GM21737 (cell line): ENCODE results near the gene UBXN7.
"Not testable (repeated sequence)": the region's sequence is repeated elsewhere in the genome, so short reads cannot be mapped to it uniquely, and the experiment has no call there.

Experiments used
- ATAC-seq: cut with Tn5 transposase; IDR thresholded peaks from one replicate; pipeline ENCODE4 v1.9.1; 2021; ENCODE audit warnings: mild to moderate bottlenecking, moderate library complexity; ENCODE audit not compliant: unreplicated experiment

UBXN7 gene

DNA sequence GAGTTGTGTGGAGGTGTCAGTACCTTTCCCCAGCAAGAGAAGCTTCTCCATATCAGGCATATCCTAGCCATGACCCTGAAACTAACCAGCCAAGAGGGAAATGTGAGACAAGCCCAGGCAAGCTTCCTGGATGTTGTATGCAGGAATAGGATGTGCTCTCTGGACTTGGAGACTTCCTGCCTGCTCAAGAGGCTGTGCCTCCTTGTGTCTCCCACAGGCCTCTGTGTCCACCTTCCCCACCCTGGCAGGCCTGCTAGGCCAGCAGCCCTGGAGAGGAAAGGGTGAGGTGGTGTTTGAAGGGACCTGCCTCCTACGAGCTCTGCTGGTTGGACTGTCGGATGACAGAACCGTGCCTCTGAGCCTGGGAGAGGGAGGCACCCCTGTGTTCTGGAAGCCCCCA lies 112.1 kb downstream of the UBXN7 start:
- ATAC-seq: no peak

DNA sequence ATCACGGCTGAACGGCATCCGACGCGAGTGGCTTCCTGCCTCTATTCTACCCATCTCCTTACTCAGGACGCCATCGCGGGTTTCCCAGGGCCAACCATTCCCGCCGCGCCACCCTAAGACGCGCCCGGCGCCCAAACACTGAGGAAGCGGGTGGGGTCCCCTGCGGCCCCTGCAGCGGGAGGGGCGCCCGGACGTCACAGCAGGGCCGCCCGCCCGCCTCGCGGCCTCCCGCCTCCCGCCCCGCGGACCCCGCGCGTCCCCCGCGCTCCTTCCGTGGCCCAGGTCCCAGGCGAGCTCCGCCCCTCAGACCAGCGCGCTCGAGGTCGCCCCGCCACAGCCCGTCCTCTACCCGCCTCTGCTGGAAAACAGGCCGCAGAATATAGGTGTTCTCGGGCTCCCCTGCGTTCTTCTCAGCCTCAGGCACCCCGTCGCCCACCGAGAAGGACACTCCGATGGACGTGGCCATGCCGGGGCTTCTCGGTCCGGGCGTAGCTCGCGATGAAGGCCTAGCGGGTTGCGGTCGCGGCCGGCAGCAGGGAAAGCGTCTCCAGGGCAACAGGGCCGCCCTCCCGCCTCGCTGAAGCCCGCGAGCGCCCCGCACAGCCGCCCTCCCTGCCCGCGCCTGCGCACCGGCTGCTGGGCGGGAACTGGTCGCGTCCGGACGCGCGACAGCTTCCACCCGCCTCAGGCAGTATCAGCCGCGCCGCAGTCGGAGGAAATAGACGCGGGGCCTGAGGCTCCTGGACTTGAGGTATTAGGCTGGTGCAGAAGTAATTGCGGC lies 114.3 kb downstream of the UBXN7 start, which contains the start of gene DYNLT2B:
TSS of gene DYNLT2B (minus strand) at position 554 of the 781 bp plus-strand sequence. CDS start at position 466, 88 bp downstream.
- peak; percentile 88 for ATAC-seq

DNA sequence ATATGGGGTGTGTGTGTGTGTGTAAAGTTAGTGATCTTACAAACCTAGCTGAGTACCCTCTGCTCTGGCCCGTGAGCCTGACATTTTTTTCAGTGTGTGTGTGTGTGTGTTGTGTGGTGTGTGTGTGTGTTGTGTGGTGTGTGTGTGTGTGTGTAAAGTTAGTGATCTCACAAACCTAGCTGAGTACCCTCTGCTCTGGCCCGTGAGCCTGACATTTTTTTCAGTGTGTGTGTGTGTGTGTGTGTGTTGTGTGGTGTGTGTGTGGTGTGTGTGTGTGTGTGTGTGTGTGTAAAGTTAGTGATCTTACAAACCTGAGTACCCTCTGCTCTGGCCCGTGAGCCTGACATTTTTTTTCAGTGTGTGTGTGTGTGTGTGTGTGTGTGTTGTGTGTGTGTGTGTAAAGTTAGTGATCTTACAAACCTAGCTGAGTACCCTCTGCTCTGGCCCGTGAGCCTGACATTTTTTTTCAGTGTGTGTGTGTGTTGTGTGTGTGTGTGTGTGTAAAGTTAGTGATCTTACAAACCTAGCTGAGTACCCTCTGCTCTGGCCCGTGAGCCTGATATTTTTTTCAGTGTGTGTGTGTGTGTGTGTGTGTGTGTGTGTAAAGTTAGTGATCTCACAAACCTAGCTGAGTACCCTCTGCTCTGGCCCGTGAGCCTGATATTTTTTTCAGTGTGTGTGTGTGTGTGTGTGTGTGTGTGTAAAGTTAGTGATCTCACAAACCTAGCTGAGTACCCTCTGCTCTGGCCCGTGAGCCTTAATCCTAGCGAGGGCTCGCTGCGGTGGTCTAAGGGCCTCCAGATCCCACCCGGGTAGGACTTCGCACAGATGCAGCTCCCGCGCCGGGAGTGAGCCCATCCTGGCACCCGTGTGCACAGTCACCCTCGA lies 115.2 kb downstream of the UBXN7 start:
- not testable (repeated sequence) for ATAC-seq

DNA sequence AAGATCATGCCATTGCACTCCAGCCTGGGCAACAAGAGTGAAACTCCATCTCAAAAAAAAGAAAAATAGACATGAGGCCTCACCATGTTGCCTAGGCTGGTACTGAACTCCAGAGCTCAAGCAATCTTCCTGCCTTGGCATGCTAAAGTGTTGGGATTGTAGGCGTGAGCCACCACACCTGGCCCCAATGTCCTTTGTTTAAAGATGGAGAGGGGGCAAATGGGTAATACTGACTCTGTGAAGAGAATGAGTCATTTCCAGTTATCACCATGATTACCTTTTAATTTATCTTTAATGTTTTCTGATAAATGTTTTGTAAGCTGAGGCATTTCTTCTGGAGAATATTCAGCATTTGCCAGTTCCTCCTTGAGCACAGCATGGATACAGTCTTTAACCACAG lies 116.4 kb downstream of the UBXN7 start:
- no peak for ATAC-seq

DNA sequence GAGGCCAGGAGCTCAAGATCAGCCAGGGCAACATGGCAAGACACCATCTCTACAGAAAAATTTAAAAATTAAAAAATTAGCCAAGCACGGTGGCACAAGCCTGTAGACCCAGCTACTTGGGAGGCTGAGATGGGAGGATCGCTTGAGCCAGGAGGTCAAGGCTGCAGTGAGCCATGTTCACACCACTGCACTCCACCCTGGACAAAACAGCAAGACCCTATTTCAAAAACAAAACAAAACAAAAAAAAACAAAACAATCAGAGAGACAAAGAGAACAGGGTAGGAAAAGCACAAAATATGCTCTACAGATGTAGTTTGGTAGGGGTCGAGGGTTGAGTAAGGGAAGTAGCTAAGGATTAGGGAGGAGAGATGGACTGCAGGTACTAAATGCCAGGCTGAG lies 117.6 kb downstream of the UBXN7 start:
- ATAC-seq: no peak

DNA sequence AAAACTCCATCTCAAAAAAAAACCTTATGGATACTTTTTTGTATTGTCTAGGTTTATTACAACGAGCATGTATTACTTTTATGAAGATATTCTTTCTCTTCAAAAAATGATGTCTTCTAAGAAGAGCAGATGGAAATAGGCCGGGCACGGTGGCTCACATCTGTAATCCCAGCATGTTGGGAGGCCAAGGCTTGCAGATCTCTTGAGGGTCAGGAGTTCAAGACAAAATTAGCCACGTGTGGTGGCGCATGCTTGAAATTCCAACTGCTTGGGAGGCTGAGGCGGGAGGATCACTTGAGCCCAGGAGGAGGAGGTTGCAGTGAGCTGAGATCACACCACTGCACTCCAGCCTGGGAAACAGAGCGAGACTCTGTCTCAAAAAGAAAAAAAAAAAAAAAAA lies 118.1 kb downstream of the UBXN7 start:
- not testable (repeated sequence) for ATAC-seq

DNA sequence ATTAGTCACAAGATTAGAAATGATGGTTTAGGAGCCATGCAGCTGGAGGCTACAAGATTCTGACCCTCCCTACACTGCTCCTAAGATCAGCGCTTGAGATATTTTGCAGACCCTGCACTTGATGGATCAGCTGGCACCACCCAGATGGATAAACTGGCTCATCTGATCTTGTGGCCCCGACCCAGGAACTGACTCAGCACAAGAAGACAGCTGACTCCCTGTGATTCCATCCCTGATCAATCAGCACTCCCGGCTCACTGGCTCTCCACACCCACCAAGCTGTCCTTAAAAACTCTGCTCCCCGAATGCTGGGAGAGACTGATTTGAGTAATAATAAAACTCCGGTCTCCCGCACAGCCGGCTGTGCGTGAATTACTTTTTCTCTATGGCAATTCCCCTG lies 129.3 kb downstream of the UBXN7 start:
- ATAC-seq: not testable (repeated sequence)

DNA sequence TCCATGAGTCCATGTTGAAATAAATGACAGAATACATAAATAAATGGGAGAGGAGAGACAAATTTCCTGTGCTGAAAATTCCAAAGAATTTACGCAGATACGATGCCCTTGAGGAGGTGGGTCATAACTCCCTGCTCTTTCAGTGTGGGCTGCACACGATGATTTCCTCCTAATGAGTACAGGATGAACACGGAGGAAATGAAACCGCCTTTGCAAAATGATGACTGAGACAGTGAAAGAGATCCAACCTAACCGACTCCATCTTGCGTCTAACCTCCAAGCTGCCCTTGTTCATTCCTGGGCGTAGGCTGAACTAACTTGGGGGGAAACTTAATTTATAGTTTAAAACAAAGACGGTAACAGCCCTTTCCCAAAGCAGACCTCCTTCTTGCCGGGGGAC lies 129.7 kb downstream of the UBXN7 start:
- not testable (repeated sequence) for ATAC-seq

DNA sequence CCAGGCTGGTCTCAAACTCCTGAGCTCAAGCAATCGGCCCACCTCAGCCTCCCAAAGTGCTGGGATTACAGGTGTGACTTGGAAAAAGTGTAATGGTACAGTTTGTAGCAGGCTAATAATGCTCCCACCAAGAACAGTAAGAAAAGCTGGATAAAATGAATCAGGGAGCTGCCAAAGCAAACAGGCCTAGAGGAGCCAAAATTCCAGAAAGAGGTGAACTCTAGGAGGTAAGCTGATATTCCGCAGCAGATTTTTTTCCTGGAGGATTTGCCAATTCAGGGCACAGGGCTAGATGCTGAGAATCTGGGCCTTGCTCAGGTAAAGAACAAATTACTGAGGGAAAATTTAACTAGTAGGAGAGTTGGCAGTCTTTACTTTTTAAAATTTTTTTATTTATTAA lies 133.7 kb downstream of the UBXN7 start:
- no peak for ATAC-seq
